GM23338 (cell line): ENCODE results near the gene TGM6. TPM values are rescaled to one million over a fixed set of nuclear protein-coding genes. Genes with fewer than 3 reads are reported as not detected.

Source experiments
- ATAC-seq: fragments of 200-7000 bp; cut with Tn5 transposase; 3 replicates; pipeline ENCODE4 v1.9.1; 2020
- DNase-seq: peaks from one replicate; pipeline ENCODE4 v3.0.0-alpha.2; 2015; ENCODE audit warnings: low spot score
- H2AFZ ChIP-seq: fragments of 200-600 bp; sonication (generic); 2 replicates; pipeline ENCODE4 v1.8.0; 2016; ENCODE audit warnings: antibody characterized with exemption, mild to moderate bottlenecking, moderate library complexity
- H3F3A ChIP-seq: fragments of 200-600 bp; sonication (generic); replicated peaks from 2 replicates; pipeline ENCODE4 v1.8.0; 2017; ENCODE audit warnings: antibody characterized with exemption, mixed run types, low read depth
- H3K27ac ChIP-seq: fragments of 200-600 bp; sonication (generic); 2 replicates; pipeline ENCODE4 v1.6.1; 2016; ENCODE audit warnings: low read depth
- H3K27me3 ChIP-seq: fragments of 200-600 bp; sonication (generic); 2 replicates; pipeline ENCODE4 v1.8.0; 2016; ENCODE audit warnings: mild to moderate bottlenecking, mixed run types, moderate library complexity; ENCODE audit not compliant: insufficient read depth
- H3K36me3 ChIP-seq: fragments of 200-600 bp; sonication (generic); 2 replicates; pipeline ENCODE4 v1.8.0; 2016; ENCODE audit warnings: mild to moderate bottlenecking; ENCODE audit not compliant: insufficient read depth
- H3K4me1 ChIP-seq: fragments of 200-600 bp; sonication (generic); 2 replicates; pipeline ENCODE4 v1.8.0; 2016; ENCODE audit warnings: mild to moderate bottlenecking, moderate library complexity; ENCODE audit not compliant: insufficient read depth
- H3K4me2 ChIP-seq: fragments of 200-600 bp; sonication (generic); 2 replicates; pipeline ENCODE4 v1.7.1; 2017; ENCODE audit warnings: mixed run types
- H3K4me3 ChIP-seq: fragments of 200-600 bp; sonication (generic); 2 replicates; pipeline ENCODE4 v1.6.1; 2016; ENCODE audit warnings: mixed run types
- H3K79me2 ChIP-seq: fragments of 200-600 bp; sonication (generic); replicated peaks from 2 replicates; pipeline ENCODE4 v1.8.0; 2017; ENCODE audit warnings: mild to moderate bottlenecking; ENCODE audit not compliant: insufficient read depth
- H3K9me2 ChIP-seq: fragments of 200-600 bp; sonication (generic); 2 replicates; pipeline ENCODE4 v1.8.0; 2017; ENCODE audit not compliant: insufficient read depth
- H4K20me1 ChIP-seq: fragments of 200-600 bp; sonication (generic); replicated peaks from 2 replicates; pipeline ENCODE4 v1.8.0; 2017; ENCODE audit warnings: mild to moderate bottlenecking; ENCODE audit not compliant: insufficient read depth
- H3K27ac Mint-ChIP-seq: 2 replicates; pipeline ENCODE4 v1.8.0; 2020; ENCODE audit warnings: inconsistent platforms, mild to moderate bottlenecking, moderate library complexity, mixed read lengths
- H3K27me3 Mint-ChIP-seq: 3 replicates; pipeline ENCODE4 v1.8.0; 2022; ENCODE audit warnings: low read depth, mild to moderate bottlenecking, moderate library complexity, mixed read lengths, inconsistent platforms; ENCODE audit not compliant: insufficient read depth, poor library complexity
- H3K36me3 Mint-ChIP-seq: 3 replicates; pipeline ENCODE4 v1.8.0; 2021; ENCODE audit warnings: low read depth, mild to moderate bottlenecking, inconsistent platforms, moderate library complexity, mixed read lengths
- H3K4me1 Mint-ChIP-seq: 3 replicates; pipeline ENCODE4 v1.8.0; 2020; ENCODE audit warnings: mild to moderate bottlenecking, inconsistent platforms, mixed read lengths
- H3K4me3 Mint-ChIP-seq: 3 replicates; pipeline ENCODE4 v1.8.0; 2021; ENCODE audit warnings: moderate library complexity, mild to moderate bottlenecking, inconsistent platforms, mixed read lengths
- H3K9me3 Mint-ChIP-seq: 3 replicates; pipeline ENCODE4 v1.8.0; 2020; ENCODE audit warnings: moderate library complexity, mild to moderate bottlenecking, inconsistent platforms, mixed read lengths
- CREB1 ChIP-seq: fragments of 250-450 bp; sonication (Bioruptor Pico); IDR thresholded peaks from 2 replicates; pipeline ENCODE4 v1.5.0; 2020; ENCODE audit warnings: low read depth, mild to moderate bottlenecking, moderate library complexity
- CTCF ChIP-seq, 2 experiments: fragments of 200-600 bp in 1 of 2; sonication (generic) in 1 of 2; conservative IDR thresholded peaks; 2 replicates each; pipeline versions ENCODE4 v1.5.1 to v1.6.1; 2016 to 2017; ENCODE audit warnings: antibody characterized with exemption in 2 of 2, low read depth in 2 of 2, mild to moderate bottlenecking in 2 of 2, moderate library complexity in 1 of 2
- JUNB ChIP-seq: IDR thresholded peaks from one replicate; pipeline ENCODE4 v1.6.1; 2016; ENCODE audit warnings: antibody characterized with exemption; ENCODE audit not compliant: unreplicated experiment
- NANOG ChIP-seq: IDR thresholded peaks from 2 replicates; pipeline ENCODE4 v1.6.1; 2016; ENCODE audit warnings: antibody characterized with exemption, borderline replicate concordance
- POLR2AphosphoS5 ChIP-seq: IDR thresholded peaks from 2 replicates; pipeline ENCODE4 v1.6.1; 2016; ENCODE audit warnings: antibody characterized with exemption, low read depth
- REST ChIP-seq: IDR thresholded peaks from one replicate; pipeline ENCODE4 v1.6.1; 2018; ENCODE audit warnings: antibody characterized with exemption; ENCODE audit not compliant: unreplicated experiment
- STAT1 ChIP-seq: IDR thresholded peaks from one replicate; pipeline ENCODE4 v1.6.1; 2016; ENCODE audit warnings: antibody characterized with exemption; ENCODE audit not compliant: unreplicated experiment
- ZNF114 ChIP-seq: fragments of 250-450 bp; sonication (Bioruptor Pico); IDR thresholded peaks from 2 replicates; pipeline ENCODE4 v1.5.0; 2020; ENCODE audit warnings: mild to moderate bottlenecking, moderate library complexity
- ZNF331 ChIP-seq: fragments of 250-450 bp; sonication (Bioruptor Pico); IDR thresholded peaks from 2 replicates; pipeline ENCODE4 v1.5.0; 2020; ENCODE audit warnings: low read depth, mild to moderate bottlenecking, moderate library complexity
- ZNF462 ChIP-seq: fragments of 250-450 bp; sonication (Bioruptor Pico); IDR thresholded peaks from 2 replicates; pipeline ENCODE4 v1.5.0; 2020; ENCODE audit warnings: mild to moderate bottlenecking, moderate library complexity
- polyA plus RNA-seq: library from polyadenylated mRNA; unstranded; fragments of >200 nt; fragmentation: Nextera tagmentation; extraction: Ambion mirVana; gene quantifications from 2 replicates; pipeline ENCODE4 v1.2.1, GENCODE V29; 2016
- total RNA-seq: library from RNA; depleted of rRNA; stranded (reverse); fragments of >200 nt; shearing (Covaris generic); gene quantifications from 2 replicates; pipeline ENCODE4 v1.2.3, GENCODE V29; 2014

The TGM6 gene
- total and polyA plus RNA-seq, 2 experiments from 2014 or later = not detected

GRCh38 chr20:2395136-2395535 is 14.4 kb downstream of the TGM6 start (continued):
- TF ChIP-seq ZNF462 (no peak), STAT1 (no peak), POLR2AphosphoS5 (no peak), ZNF331 (CRISPR knock-in tag) (no peak), JUNB (no peak), ZNF114 (CRISPR knock-in tag) (no peak), NANOG (no peak)

- H2AFZ ChIP-seq = no peak overlapping the region
- H3K9me2 ChIP-seq = no peaks in the 10 kb centered on the region
- H3K4me3 Mint-ChIP-seq = no peak overlapping the region
- no peaks in the 10 kb centered on the region for H3K36me3 Mint-ChIP-seq
- H3K27me3 ChIP-seq = no peaks in the 10 kb centered on the region
- no peaks in the 10 kb centered on the region for H3F3A ChIP-seq
- no peak overlapping the region for H3K4me2 ChIP-seq
- ATAC-seq (no peak), DNase-seq (no peak)
- H3K4me3 ChIP-seq = no peak overlapping the region
- H3K4me1 ChIP-seq = no peaks in the 10 kb centered on the region
- H3K27ac Mint-ChIP-seq = no peak overlapping the region
- no peak overlapping the region for H3K27ac ChIP-seq
- H3K9me3 Mint-ChIP-seq = no peaks in the 10 kb centered on the region
- H3K27me3 Mint-ChIP-seq = peaks cover 1% of the 10 kb centered on the region
- H3K36me3 ChIP-seq = no peaks in the 10 kb centered on the region
- no peaks in the 10 kb centered on the region for H4K20me1 ChIP-seq
- no peaks in the 10 kb centered on the region for H3K4me1 Mint-ChIP-seq
- H3K79me2 ChIP-seq = no peaks in the 10 kb centered on the region
- TF ChIP-seq ZNF114 (CRISPR knock-in tag) (no peak), STAT1 (no peak), REST (no peak), ZNF331 (CRISPR knock-in tag) (no peak), JUNB (no peak), POLR2AphosphoS5 (no peak), CREB1 (CRISPR knock-in tag) (no peak), CTCF (conservative IDR thresholded peaks at IDR 0.05; ENCODE audit: low read depth in 2 of 2) (no peak)
Measured at GRCh38 chr20:2396241-2396814, 15.6 kb downstream of the TGM6 start.
